NCI-H82 treated with DMSO at 0.1 percent for 48 hours (cell line): ENCODE measurements around the gene PIEZO1.

Experiments used
- DNase-seq: peaks from one replicate; lab custom pipeline; 2025; ENCODE audit not compliant: unreplicated experiment; lab: John Stamatoyannopoulos, UW

The PIEZO1 gene

DNA sequence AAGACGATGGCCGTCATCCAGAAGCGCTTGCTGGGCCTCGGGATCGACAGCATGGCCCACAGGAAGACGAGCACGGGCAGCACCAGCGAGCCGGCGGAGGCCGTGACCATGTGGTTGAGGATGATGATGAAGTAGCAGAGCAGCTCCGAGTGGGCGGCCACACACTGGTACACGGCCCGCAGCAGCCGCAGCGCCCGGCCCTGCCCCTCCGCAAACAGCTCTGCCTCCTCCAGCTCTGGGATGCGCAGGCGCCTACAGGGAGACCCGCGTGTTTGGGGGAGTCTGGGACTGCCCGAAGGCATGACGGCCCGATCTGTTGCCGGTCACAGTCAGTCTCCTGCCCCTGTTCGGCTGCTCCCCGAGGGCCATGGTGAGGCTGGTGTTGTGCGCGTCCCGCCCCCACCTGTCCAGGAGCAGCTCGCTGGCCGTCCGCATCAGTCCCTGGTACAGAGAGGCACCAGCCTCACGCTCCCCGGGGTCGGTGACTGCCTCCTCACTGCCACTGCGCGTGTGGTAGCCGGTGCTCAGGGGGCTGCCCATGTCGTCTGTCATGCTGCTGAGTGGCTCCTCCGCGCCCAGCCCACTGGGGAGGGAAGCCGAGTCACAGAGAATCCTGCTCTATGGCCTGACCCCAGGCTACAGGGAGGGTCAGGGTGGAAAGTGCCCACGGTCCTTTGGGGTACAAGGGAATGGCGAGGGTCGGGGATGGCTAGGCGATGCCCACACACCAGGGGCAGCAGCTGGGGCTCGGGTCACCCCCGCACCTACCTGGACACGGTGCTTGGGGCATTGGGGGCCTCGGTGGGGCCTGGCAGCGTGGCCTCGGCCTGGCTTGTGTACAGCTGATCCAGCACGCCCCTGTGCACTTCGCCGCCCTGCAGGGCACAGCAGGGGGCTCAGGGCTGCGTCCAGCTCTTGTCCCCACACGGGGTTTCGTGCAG lies 62.9 kb downstream of the PIEZO1 start:
- DNase-seq, result no peak

DNA sequence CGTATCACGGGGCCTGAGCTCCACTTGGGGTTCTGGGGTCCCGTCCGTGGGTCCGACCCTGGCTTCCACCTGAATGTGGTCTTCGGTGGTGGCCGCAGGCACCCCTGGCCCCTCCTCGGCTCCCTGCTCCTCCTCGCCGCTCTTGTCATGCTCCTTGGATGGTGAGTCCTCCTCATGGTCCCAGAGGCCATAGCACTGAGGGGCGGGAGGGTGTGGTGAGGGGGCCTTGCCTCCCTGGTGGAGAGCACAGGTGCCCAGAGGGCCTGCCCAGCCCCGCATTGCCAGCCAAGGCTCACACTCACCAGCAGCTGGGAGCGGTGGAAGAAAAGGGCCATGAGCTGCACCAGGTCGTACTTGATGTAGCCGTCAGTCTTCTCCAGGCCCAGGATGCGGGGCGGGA lies 63.8 kb downstream of the PIEZO1 start:
- DNase-seq, result no peak

DNA sequence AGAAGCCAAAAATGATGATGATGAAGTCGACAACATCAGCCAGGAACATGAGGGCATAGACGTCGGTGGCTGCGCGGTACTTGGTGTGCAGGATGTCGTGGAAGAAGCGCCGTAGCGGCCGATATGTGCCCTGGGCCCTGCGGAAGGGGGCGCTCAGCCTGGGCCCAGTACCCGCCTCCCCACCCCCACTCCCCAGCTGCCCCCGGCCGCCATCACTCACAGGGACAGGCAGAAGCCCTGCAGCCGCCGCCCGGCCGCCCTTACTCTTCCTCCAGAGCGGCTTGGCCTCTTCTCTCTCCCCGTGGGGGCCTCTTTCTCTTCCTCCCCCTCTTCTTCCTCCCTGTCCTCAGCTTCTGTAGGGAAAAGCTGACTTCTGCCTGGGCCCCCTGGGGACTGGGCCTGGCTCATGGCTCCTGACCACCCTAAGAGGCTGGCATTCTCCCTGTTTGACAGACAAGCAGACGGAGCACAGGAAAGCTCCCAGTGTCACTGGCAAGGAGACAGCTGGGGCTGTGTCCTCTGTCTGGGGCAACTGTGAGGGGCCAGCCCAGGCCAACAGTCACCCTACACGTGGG lies 64.5 kb downstream of the PIEZO1 start:
- DNase-seq, result no peak

DNA sequence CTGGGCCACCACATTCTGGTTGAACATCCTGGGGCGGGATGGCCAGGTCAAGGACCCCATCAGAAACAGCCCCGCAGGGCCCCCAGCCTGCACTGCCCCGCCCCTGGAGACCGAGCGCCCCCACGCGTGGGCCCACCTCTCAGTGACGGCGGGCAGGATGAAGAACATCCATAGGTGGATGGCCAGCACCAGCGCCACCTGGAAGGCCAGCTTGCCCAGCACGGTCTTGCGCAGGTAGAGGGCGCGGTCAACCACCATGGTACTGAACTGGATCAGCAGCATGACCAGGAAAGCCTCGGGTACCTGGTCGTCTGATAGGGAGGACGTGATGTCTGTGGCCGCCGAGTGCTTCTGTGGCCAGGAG lies 65.1 kb downstream of the PIEZO1 start:
- no peak for DNase-seq

DNA sequence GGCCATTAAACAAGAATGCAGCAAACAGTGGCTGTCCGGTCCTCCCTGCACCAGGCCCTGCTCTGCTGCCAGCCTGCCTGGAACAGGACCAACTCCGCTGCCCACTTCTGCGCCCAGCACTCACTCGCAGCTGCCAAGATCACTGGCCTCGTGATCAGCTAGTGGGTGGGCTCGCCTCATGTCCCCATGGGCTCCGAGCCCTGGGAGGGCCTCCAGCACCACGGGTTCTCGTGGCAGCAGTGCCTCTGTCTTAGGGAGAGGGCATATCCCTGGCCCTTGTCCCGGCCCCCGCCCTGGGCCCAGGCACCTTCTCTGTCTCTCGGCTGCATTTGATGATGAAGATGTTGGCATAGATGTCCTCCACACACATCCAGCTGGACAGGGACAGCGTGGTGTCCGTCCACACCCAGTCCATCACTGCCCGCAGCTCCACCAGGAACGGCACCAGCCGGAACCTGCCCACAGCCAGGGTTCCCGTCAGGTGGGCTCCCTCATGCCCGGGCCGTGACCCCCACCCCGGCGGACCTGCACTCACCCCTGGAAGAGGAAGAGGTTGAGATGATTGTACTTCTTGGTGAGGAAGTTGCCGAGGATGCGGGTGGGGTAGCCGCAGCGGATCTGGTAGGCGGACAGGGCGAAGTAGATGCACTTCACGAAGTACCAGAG lies 65.6 kb downstream of the PIEZO1 start:
- DNase-seq, result no peak

DNA sequence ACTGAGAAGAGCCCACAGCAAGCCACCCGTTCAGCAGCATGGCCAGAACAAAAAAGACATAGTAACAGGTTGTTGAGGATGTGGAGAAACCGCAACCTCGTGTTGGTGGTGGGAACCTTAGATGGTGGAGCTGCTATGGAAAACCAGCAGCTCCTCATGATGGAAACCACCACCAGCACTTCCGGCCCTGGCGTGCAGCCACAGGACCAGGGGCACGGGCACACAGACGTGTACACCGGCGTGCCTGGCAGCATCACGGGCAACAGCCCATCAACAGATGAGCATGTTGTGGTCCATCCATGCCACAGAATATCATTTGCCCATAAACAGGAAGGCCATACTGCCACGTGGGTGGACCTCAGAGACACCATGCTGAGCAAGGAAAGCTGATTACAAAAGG lies 66.8 kb downstream of the PIEZO1 start:
- DNase-seq, result no peak

DNA sequence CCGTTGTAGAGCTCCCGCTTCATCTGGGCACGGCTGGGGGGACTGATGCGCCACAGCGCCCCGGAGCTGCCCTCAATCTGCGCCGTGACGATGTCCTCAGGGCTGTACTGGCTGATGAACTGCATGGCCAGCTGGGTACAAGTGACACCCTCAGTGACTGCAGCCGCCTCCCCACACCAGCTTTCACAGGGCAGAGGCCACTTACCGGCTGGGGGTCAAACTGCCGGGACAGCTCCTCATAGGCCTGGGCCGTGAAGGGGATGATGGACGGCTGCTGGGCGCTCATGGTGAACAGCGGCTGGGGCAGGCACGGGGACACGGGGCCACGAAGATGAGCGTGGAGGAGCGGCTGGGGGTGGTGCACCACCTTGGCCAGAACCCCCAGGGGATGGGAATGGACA lies 68.4 kb downstream of the PIEZO1 start:
- DNase-seq, result no peak

DNA sequence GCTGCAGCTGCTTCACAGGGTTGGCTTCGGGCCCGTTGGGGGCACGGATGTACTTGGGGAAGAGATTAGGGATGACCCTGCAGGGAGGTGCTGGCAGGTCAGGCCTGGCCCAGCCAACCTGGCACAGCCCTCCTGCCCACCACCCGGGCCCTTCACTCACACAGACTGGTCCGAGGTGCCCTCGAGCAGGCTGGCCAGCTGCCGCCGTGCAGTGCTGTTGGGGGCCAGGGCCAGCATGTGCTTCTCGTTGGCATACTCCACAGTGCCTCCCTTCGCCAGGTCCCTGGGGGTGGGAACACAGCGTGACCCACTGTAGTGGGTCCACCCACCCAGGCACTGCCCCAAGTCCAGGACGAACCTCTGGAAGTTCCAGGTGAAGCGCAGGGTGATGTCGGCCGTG lies 68.8 kb downstream of the PIEZO1 start:
- no peak for DNase-seq

DNA sequence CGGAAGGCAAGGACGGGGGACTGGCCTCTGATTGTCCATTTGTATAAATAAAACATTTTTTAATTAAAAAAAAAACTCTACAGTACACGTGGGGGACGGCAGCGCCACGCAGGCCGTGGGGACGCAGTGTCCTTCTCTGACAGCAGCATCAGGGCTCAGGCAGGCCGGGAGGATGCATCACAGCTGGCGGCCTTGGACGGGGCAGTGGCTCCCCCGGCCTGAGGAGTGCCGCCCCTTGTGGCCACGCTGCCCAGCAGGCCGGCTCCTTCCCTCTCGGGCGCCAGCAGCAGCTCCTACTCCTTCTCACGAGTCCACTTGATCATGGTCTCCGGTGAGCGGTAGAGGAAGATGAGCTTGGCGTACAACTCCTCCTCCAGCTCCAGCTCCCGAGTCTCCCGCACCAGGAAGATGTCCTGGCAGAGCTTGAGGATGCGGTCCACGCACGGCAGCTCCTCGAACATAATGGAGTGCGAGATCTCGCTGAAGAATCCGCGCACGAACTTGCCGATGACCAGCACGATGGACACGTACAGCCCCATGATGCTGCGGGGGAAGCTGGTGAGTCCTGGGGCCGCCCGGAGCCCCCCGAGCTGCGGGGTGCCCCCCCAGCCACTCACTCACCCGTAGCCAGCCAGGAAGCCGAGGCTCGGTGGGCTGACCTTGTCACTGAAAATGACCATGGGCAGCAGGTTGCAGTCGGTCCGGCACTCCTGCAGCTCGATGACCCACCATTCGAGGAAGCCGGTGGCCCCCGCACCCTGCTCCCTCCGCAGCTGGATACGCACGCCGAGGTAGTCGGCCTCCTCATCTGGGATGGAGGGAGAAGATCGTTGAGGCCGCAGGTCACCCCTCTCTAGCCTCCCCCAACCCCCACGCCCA lies 69.5 kb downstream of the PIEZO1 start:
- DNase-seq, result no peak

DNA sequence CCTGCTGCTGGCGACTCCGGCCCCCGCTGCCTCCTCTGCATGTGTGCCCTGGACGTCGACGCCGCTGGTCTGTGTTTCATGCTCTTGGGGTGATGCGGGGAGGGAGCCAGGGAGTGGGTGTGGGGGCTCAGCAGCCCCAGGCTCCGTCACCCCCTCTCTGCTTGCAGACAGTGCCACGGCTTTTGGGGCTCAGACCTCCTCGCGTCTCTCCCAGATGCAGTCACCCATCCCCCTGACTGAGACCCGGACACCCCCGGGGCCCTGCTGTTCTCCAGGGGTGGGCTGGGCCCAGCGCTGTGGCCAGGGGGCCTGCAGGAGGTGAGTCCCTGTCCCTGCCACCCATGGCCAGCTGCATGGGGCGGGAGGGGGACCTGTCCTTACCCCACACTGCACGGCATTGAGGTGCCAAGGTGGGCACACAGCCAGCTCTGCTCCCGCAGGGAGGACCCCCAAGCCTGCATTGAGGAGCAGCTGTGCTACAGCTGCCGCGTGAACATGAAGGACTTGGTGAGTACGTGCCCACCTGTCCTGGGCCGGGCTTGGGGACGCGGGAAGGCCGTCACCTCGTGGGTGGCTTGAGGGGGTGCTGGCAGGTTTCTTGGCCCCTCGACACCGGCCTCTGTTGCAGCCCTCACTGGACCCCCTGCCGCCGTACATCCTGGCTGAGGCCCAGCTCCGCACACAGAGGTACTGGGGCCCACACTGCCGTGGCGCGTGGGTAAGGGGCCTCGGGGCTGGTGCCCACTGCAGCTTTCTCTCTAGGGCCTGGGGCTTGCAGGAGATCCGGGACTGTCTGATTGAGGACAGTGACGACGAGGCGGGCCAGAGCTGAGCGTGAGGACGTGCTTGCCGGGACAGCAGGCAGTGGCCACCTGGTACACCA lies 70.4 kb downstream of the PIEZO1 start:
- DNase-seq, result no peak

DNA sequence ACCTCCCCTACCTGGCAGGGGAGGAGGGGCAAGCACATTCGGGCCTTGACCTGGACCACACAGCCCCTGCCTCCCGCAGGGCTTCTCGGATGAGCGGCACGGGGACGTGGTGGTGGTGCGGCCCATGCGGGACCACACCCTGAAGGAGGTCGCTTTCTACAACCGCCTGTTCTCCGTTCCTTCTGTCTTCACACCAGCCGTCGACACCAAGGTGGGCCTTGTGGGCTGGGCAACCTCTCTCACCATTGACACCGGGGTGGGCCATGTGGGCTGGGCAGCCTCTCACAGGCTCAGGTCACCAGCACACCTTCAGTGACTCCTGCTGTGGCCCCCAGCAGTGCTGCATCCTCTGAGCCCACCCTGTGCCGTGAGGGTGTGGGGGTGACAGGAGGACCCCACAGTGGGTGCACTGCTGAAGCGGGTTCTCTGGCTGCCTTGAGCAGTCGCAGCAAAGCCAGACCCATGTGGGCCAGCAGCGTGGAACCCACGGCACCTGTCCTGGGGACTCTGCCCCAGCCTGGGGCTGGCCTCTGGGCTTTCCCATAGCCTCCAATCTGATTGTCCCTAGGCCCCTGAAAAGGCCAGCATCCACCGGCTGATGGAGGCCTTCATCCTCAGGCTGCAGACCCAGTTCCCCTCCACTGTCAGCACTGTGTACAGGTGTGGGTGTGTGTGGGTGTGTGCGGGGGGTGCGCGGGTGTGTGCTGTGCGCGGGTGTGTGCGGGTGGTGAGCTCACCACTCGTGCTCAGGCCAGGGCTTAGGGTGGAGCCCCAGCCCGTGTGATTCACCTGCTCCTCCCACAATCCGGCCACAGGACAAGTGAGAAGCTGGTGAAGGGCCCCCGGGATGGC lies 71.2 kb downstream of the PIEZO1 start:
- no peak for DNase-seq

DNA sequence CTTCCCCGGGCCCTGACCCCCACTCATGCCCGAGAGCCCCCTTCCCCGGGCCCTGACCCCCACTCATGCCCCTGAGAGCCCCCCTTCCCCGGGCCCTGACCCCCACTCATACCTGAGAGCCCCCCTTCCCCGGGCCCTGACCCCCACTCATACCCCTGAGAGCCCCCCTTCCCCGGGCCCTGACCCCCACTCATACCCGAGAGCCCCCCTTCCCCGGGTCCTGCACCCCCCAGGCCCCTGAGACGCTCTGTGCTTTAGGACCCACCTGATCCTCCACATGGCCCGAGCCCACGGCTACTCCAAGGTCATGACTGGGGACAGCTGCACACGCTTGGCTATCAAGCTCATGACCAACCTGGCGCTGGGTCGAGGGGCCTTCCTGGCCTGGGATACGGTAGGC lies 72.0 kb downstream of the PIEZO1 start:
- DNase-seq, result no peak

DNA sequence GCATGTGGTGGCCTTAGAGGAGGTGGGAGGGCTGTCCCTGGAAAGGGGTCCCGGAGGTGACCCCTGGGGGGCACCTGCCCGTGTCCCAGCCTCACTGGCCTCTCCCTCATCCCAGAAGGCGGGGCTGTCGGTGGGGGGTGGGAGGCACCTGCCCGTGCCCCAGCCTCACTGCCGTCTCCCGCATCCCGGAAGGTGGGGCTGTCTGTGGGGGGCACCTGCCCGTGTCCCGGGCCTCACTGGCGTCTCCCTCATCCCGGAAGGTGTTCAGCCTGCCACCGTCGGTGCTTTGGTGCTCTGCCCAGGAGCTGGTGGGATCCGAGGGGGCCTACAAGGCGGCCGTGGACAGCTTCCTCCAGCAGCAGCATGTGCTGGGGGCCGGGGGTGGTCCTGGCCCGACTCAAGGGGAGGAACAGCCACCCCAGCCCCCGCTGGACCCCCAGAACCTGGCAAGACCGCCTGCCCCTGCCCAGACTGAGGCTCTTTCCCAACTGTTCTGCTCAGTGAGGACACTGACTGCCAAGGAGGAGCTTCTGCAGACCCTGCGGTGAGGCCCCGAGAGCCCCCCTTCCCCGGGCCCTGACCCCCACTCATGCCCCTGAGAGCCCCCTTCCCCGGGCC lies 72.5 kb downstream of the PIEZO1 start:
- no peak for DNase-seq

DNA sequence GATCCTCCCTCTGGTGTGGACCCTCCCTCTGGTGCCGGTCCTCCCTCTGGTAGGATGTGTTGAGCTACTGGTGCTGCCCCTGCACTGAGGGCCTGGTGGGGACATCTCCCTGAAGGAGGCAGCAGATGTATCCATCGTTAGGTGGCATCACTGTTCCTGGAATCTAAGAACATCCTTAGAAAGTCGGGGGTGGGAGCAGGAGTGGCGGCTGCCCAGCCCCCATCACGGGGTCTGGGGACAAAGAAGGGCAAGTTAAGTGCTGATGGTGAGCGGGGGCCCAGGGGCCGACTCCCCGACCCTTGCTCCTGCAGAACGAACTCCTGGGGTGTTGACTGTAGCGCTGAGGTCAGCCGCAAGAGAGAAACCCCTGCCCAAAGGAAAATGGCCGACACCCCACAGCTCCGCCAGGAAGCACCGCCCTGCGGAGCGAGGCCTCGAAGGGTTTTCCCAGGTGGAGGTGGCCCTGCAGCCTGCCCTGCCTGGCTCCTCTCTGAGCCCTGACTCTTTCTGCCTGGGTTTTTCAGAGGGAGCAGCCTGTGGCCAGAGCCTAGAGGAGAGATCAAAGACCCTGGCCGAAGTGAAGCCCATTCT lies 73.2 kb downstream of the PIEZO1 start:
- DNase-seq, result no peak

DNA sequence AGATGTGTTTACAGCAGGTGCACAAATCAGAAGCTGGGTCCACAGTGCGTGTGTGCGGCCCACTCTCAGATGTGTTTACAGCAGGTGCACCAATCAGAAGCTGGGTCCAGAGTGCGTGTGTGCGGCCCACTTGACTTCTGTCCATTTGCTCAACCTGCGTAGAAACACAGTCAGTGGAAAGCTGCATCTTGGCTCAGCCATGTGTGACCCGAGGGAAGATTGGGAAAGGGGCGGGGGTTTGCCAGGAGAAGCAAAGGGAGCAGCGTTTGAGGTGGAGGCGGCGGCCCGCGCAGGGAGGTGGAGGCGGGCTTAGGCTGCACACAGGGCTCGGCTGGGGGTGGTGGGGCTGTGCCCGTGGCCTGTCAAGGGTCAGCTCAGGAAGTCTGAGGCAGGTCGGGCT lies 74.5 kb downstream of the PIEZO1 start:
- DNase-seq, result no peak

DNA sequence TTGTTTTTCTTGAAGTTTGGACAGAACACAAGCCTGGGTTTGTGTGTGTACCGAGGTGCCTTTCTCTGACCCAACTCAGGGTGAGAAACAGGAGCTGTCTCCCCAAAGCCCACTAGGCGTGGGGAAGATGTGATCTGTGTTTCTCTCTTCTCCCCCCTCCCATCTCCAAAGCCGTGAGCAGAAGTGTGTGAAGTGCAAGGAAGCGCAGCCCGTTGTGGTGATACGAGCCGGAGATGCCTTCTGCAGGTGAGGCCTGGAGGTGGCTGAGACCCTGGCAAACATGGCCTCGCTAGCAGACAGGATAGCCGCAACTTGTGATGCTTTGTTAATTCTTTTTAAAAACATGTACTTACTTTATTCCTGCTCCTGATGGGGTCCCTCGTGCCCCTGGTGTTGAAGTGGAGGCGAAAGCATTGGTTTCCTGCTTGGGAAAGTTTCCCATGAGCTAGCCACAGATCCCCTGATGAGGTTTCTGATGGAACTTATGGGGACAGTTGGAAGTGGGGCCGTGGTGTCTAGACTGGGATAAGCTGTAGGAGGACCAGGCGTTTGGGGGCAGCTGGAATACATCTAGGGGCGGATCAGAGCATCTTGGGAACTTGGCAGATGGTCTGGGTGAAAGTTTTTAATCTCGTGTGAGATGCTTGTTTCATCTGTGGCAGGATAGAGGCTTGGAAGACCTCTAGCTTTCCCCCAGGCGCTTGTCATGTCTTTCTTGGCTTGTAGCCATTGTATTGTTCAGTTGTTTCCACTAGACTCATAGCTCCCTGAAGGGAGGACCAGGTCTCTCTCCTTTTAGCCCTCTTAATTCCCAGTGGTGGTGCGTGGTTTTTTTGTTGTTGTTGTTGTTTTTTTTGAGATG lies 77.8 kb downstream of the PIEZO1 start:
- peak; percentile 33 for DNase-seq

DNA sequence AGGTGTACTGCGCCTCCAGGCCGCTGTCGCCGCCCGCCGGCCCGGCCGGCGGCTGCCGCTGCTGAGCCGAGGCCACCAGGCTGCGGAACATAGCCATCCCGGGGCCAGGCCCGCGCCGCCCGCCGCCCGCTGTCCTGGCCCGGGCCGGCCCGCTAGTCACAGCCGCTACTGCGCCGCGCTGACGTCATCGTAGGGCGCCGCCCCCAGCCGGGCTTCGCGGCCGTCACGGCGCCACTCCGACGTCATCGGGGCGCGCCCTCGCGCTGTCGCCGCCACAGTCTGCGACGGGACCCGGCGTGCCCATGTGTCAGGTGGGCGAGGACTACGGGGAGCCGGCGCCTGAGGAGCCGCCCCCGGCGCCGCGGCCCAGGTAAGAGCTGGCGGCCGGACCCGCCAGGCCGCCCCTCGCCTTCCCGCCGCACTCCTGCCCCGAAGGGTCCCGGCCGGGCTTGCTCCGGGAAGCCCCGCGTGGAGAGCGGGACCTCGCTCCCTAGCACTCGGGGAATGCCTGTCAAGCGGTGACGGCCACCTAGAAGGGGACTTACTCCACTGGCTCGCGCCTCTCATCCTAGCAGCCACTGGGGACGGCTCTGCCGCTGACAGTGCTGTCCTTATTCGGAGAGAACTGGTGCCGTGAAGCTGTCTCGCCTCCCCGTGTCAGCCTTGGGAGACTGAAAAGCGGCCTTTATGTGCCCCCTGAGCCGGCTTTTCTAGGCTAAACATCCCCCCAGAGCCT lies 78.6 kb downstream of the PIEZO1 start, which contains the start of the genes CTU2 and RNF166:
Gene CTU2, plus strand, starts transcription at position 275 of the 736 bp plus-strand sequence. Its CDS starts 28 bp downstream, at position 303.
Gene RNF166, minus strand, starts transcription at position 180 of the 736 bp plus-strand sequence. Its CDS starts 83 bp downstream, at position 97.
- peak; percentile 16 for DNase-seq
